ES-I3 (cell line): Measurements from ENCODE around the gene IL18R1.
"Not testable (repeated sequence)": the region's sequence is repeated elsewhere in the genome, so short reads cannot be mapped to it uniquely, and the experiment has no call there.

Experiments
- H3K36me3 ChIP-seq: 2 replicates; pipeline ENCODE4 v1.6.1; 2013; ENCODE audit warnings: mild to moderate bottlenecking, low read length, control low read depth, moderate library complexity; ENCODE audit not compliant: insufficient read depth
- H3K4me1 ChIP-seq: 2 replicates; pipeline ENCODE4 v1.6.1; 2013; ENCODE audit warnings: mild to moderate bottlenecking, control low read depth, low read length; ENCODE audit not compliant: insufficient read depth
- H3K9ac ChIP-seq: 2 replicates; pipeline ENCODE4 v1.6.1; 2013; ENCODE audit warnings: low read depth, mild to moderate bottlenecking, low read length, moderate library complexity
- H3K9me3 ChIP-seq: 2 replicates; pipeline ENCODE4 v1.6.1; 2013; ENCODE audit warnings: mild to moderate bottlenecking, low read length, moderate library complexity; ENCODE audit not compliant: control insufficient read depth, insufficient read depth

The IL18R1 gene

GRCh38 chr2:102355526-102356380 is at the start of gene IL18R1:
IL18R1 (plus strand) TSS chr2:102355796; CDS start chr2:102362661, 6,865 bp downstream.
- Histone ChIP-seq H3K9ac (peak within 1 kb of the TSS; percentile 83), H3K4me1 (no peaks in the 10 kb centered on the region), H3K36me3 (no peaks in the 10 kb centered on the region), H3K9me3 (no peaks in the 10 kb centered on the region)

- Histone ChIP-seq H3K4me1 (no peaks in the 10 kb centered on the region), H3K9ac (no peak overlapping the region), H3K36me3 (no peaks in the 10 kb centered on the region), H3K9me3 (no peaks in the 10 kb centered on the region)
Measured at GRCh38 chr2:102306125-102306524, 49.5 kb upstream of the IL18R1 start.

GRCh38 chr2:102310964-102311640 is 44.5 kb upstream of the IL18R1 start, which contains the start of gene IL1RL1:
IL1RL1 (plus strand) TSS chr2:102311563; CDS start chr2:102338265, 26,702 bp downstream.
- Histone ChIP-seq H3K9me3 (no peaks in the 10 kb centered on the region; the same call in 1 of the 2 replicates), H3K9ac (no peak within 1 kb of the TSS), H3K36me3 (no peaks in the 10 kb centered on the region), H3K4me1 (no peaks in the 10 kb centered on the region)

GRCh38 chr2:102313025-102313424 is 42.6 kb upstream of the IL18R1 start:
- H3K4me1 ChIP-seq: no peaks in the 10 kb centered on the region
- no peaks in the 10 kb centered on the region for H3K36me3 ChIP-seq
- H3K9ac ChIP-seq: no peak overlapping the region
- H3K9me3 ChIP-seq: no peaks in the 10 kb centered on the region; the same call in 1 of the 2 replicates

GRCh38 chr2:102313471-102313870 is 42.1 kb upstream of the IL18R1 start:
- Histone ChIP-seq H3K9me3 (no peaks in the 10 kb centered on the region; the same call in 1 of the 2 replicates), H3K4me1 (no peaks in the 10 kb centered on the region), H3K36me3 (no peaks in the 10 kb centered on the region), H3K9ac (no peak overlapping the region)

GRCh38 chr2:102313950-102314349 is 41.6 kb upstream of the IL18R1 start:
- H3K4me1 ChIP-seq: no peaks in the 10 kb centered on the region
- no peaks in the 10 kb centered on the region for H3K36me3 ChIP-seq
- H3K9ac ChIP-seq: no peak overlapping the region
- no peaks in the 10 kb centered on the region; the same call in 1 of the 2 replicates for H3K9me3 ChIP-seq

GRCh38 chr2:102315921-102316320 is 39.7 kb upstream of the IL18R1 start:
- H3K9me3 ChIP-seq: no peaks in the 10 kb centered on the region; the same call in 1 of the 2 replicates
- no peak overlapping the region for H3K9ac ChIP-seq
- H3K4me1 ChIP-seq: no peaks in the 10 kb centered on the region
- H3K36me3 ChIP-seq: no peaks in the 10 kb centered on the region

GRCh38 chr2:102317715-102318114 is 37.9 kb upstream of the IL18R1 start:
- H3K36me3 ChIP-seq: no peaks in the 10 kb centered on the region
- no peaks in the 10 kb centered on the region for H3K4me1 ChIP-seq
- no peak overlapping the region for H3K9ac ChIP-seq
- H3K9me3 ChIP-seq: no peaks in the 10 kb centered on the region; the same call in 1 of the 2 replicates

GRCh38 chr2:102318437-102318836 is 37.2 kb upstream of the IL18R1 start:
- Histone ChIP-seq H3K36me3 (no peaks in the 10 kb centered on the region), H3K4me1 (no peaks in the 10 kb centered on the region), H3K9me3 (no peaks in the 10 kb centered on the region; the same call in 1 of the 2 replicates), H3K9ac (no peak overlapping the region)

- Histone ChIP-seq H3K36me3 (no peaks in the 10 kb centered on the region), H3K4me1 (no peaks in the 10 kb centered on the region), H3K9ac (no peak overlapping the region)
Measured at GRCh38 chr2:102321941-102322719, 33.5 kb upstream of the IL18R1 start.

GRCh38 chr2:102324914-102325313 is 30.7 kb upstream of the IL18R1 start:
- not testable (repeated sequence) for H3K9ac ChIP-seq, H3K4me1 ChIP-seq, H3K36me3 ChIP-seq, H3K9me3 ChIP-seq

More at GRCh38 chr2:102321941-102322719, 33.5 kb upstream of the IL18R1 start:
- H3K9me3 ChIP-seq: no peaks in the 10 kb centered on the region; the same call in 1 of the 2 replicates

- Histone ChIP-seq H3K4me1 (no peaks in the 10 kb centered on the region), H3K36me3 (no peaks in the 10 kb centered on the region), H3K9ac (no peak overlapping the region), H3K9me3 (no peaks in the 10 kb centered on the region)
Measured at GRCh38 chr2:102331311-102331980, 24.1 kb upstream of the IL18R1 start.

- no peak overlapping the region for H3K9ac ChIP-seq
- H3K36me3 ChIP-seq: no peaks in the 10 kb centered on the region
- no peaks in the 10 kb centered on the region for H3K9me3 ChIP-seq
Measured at GRCh38 chr2:102334486-102334885, 21.1 kb upstream of the IL18R1 start.

More at GRCh38 chr2:102334486-102334885, 21.1 kb upstream of the IL18R1 start:
- H3K4me1 ChIP-seq: no peaks in the 10 kb centered on the region
